Mucosa of gallbladder (tissue), 1 donor: ENCODE data around the gene TDRD9. TPM values are rescaled to one million over a fixed set of nuclear protein-coding genes. Genes with fewer than 3 reads are reported as not detected.

Experiments used
- DNase-seq: peaks from one replicate; pipeline ENCODE4 v3.0.0-alpha.2; 2020; ENCODE audit warnings: low spot score
- total RNA-seq: library from RNA; stranded (reverse); gene quantifications from one replicate; pipeline ENCODE4 v1.2.1, GENCODE V29; 2021
- donor health status: DM: no; HTN: no; CAD: no.

TDRD9 gene
- total RNA-seq, 1 donor from 2014 or later = 8.7 TPM

- no peak for DNase-seq
These were observed 172.9 kb downstream of the TDRD9 start for GRCh38 chr14:104101086-104101621.

DNA sequence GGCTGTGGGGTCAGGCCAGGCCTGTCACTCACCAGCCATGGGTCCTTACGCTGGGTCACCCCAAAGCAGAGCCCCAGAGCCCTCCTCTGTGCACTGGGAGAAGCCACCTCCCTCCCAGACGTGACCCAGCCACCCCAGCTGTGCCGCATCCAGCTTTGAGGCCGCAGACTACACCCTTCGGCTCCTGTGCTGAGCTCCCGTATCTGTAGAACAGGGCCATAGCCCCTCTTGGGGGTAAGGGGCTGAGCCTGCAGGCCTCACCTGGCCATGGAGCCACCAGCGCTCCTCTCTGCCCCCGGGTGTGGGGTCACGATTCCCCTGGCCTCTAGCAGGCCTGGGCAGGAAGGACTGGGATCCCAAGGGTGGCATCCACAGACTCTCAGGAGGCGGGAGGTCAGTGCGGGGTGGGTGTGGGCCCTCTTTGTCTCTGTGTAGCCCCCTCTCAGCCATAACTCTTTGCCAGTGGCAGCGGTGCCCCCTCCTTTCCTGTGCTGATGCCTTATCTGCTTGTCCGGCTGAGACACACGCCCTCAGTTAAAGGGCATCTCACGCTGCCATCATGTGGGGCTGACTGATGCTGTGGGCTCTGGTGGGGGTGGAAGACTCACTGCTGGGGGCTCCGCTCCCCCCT is 173.5 kb downstream of the TDRD9 start:
- no peak for DNase-seq

Other genes starting within 250 kb of the TDRD9 start
- gene XRCC3, start 213.0 kb upstream of the TDRD9 start, total RNA-seq = 8.5 TPM
- 94.0 TPM for gene ZFYVE21, start 212.6 kb upstream of the TDRD9 start, total RNA-seq
- gene PPP1R13B, start 80.9 kb upstream of the TDRD9 start, total RNA-seq = 54.0 TPM
- gene RD3L, start 14.1 kb downstream of the TDRD9 start, total RNA-seq = not detected
- gene ASPG, start 157.2 kb downstream of the TDRD9 start, total RNA-seq = 4.7 TPM
- gene KIF26A, start 210.1 kb downstream of the TDRD9 start, total RNA-seq = 3.7 TPM